HepG2 (cell line): ENCODE measurements around the gene MIER2.

Source experiments
- CCAR2 ChIP-seq: fragments of 200-400 bp; formaldehyde crosslinking; optimal IDR thresholded peaks from 2 replicates; pipeline ENCODE3; 2018; ENCODE audit warnings: low read depth, mild to moderate bottlenecking, low read length, moderate library complexity
- CTCF ChIP-seq: sonication (generic); formaldehyde crosslinking; IDR thresholded peaks from 2 replicates; pipeline ENCODE4 v1.5.0; 2020; ENCODE audit warnings: mild to moderate bottlenecking, missing genetic modification reagents, moderate library complexity
- DPF2 ChIP-seq: sonication (generic); formaldehyde crosslinking; IDR thresholded peaks from 2 replicates; pipeline ENCODE4 v1.4.0; 2020; ENCODE audit warnings: mild to moderate bottlenecking, low read depth, missing genetic modification reagents, borderline replicate concordance
- LBX2 ChIP-seq: sonication (generic); formaldehyde crosslinking; IDR thresholded peaks from 2 replicates; pipeline ENCODE4 v1.5.0; 2020; ENCODE audit warnings: missing genetic modification reagents, mild to moderate bottlenecking, borderline replicate concordance
- MYNN ChIP-seq: sonication (generic); formaldehyde crosslinking; IDR thresholded peaks from 2 replicates; pipeline ENCODE4 v1.4.0; 2020; ENCODE audit warnings: mild to moderate bottlenecking, low read depth, missing genetic modification reagents
- NR3C1 ChIP-seq: sonication (generic); formaldehyde crosslinking; IDR thresholded peaks from 2 replicates; pipeline ENCODE4 v1.4.0; 2020; ENCODE audit warnings: missing genetic modification reagents
- PAX8 ChIP-seq: sonication (generic); formaldehyde crosslinking; IDR thresholded peaks from 2 replicates; pipeline ENCODE4 v1.8.0; 2022; ENCODE audit warnings: mild to moderate bottlenecking, missing genetic modification reagents, borderline replicate concordance
- POLR2A ChIP-seq, 2 experiments: IDR thresholded peaks; 2 replicates each; pipeline ENCODE4 v1.6.1; 2011; ENCODE audit warnings: low read depth in 2 of 2, low read length in 2 of 2, mild to moderate bottlenecking in 1 of 2, moderate library complexity in 1 of 2; ENCODE audit not compliant: insufficient read depth in 1 of 2
- THAP7 ChIP-seq: sonication (generic); formaldehyde crosslinking; IDR thresholded peaks from 2 replicates; pipeline ENCODE4 v1.8.1; 2023; ENCODE audit warnings: mild to moderate bottlenecking, missing genetic modification reagents
- ZBTB39 ChIP-seq: sonication (generic); formaldehyde crosslinking; IDR thresholded peaks from 2 replicates; pipeline ENCODE4 v1.5.0; 2020; ENCODE audit warnings: missing genetic modification reagents
- ZFP90 ChIP-seq: sonication (generic); formaldehyde crosslinking; IDR thresholded peaks from 2 replicates; pipeline ENCODE4 v1.8.0; 2022; ENCODE audit warnings: missing genetic modification reagents, mild to moderate bottlenecking, inconsistent platforms, borderline replicate concordance
- ZGPAT ChIP-seq: IDR thresholded peaks from 2 replicates; pipeline ENCODE4 v1.6.1; 2016; ENCODE audit warnings: mild to moderate bottlenecking
- ZNF180 ChIP-seq: sonication (generic); formaldehyde crosslinking; IDR thresholded peaks from 2 replicates; pipeline ENCODE4 v1.4.0; 2020; ENCODE audit warnings: low read depth, missing genetic modification reagents, borderline replicate concordance

GRCh38 chr19:326871-327270 is 17.7 kb downstream of the MIER2 start:
- no peak for TF ChIP-seq LBX2 (CRISPR knock-in tag)
- no peak for TF ChIP-seq ZFP90 (CRISPR knock-in tag)
- TF ChIP-seq NR3C1 = no peak
- no peak for TF ChIP-seq CCAR2
- no peak for TF ChIP-seq ZBTB39
- no peak for TF ChIP-seq POLR2A (IDR thresholded peaks at IDR 0.05; ENCODE audit: insufficient read depth in 1 of 2, low read depth in 2 of 2, low read length in 2 of 2)
- TF ChIP-seq CTCF (CRISPR knock-in tag) = no peak
- TF ChIP-seq ZGPAT = no peak
- TF ChIP-seq DPF2 (CRISPR knock-in tag) = no peak
- TF ChIP-seq ZNF180 (CRISPR knock-in tag) = no peak
- TF ChIP-seq THAP7 (CRISPR knock-in tag) = no peak
- TF ChIP-seq MYNN = no peak
- no peak for TF ChIP-seq PAX8 (CRISPR knock-in tag)
